HEK293 (cell line): ENCODE measurements around the gene CCDC178.

ENCODE experiments used
- CTCF ChIP-seq: fragments of 450-650 bp; formaldehyde crosslinking; IDR thresholded peaks from 2 replicates; pipeline ENCODE4 v1.5.1; 2016; ENCODE audit warnings: missing biosample characterization, missing genetic modification characterization
- ZNF341 ChIP-seq: fragments of 450-650 bp; formaldehyde crosslinking; IDR thresholded peaks from 2 replicates; pipeline ENCODE4; 2016; ENCODE audit warnings: low read depth, missing biosample characterization, missing genetic modification characterization
- ZNF76 ChIP-seq: fragments of 450-650 bp; formaldehyde crosslinking; IDR thresholded peaks from 2 replicates; pipeline ENCODE4; 2016; ENCODE audit warnings: low read depth, missing biosample characterization, missing genetic modification characterization, borderline replicate concordance
- ZNF768 ChIP-seq: fragments of 450-650 bp; formaldehyde crosslinking; IDR thresholded peaks from 2 replicates; pipeline ENCODE4 v1.5.1; 2018; ENCODE audit warnings: missing biosample characterization, mild to moderate bottlenecking, missing genetic modification characterization
- ZNF776 ChIP-seq: fragments of 450-650 bp; formaldehyde crosslinking; IDR thresholded peaks from 2 replicates; pipeline ENCODE4 v1.5.0; 2017; ENCODE audit warnings: missing biosample characterization, missing genetic modification characterization, borderline replicate concordance
- ZNF785 ChIP-seq: fragments of 450-650 bp; formaldehyde crosslinking; IDR thresholded peaks from 2 replicates; pipeline ENCODE4 v1.5.1; 2016; ENCODE audit warnings: missing biosample characterization, missing genetic modification characterization
- TF ChIP-seq, protein P1 (sequence below): fragments of 450-650 bp; formaldehyde crosslinking; IDR thresholded peaks from 2 replicates; pipeline ENCODE4 v1.5.1; 2016; ENCODE audit warnings: missing biosample characterization, missing genetic modification characterization, low read depth

- no peak for TF ChIP-seq CTCF (tag by site-specific recombination)
- TF ChIP-seq ZNF768 (tag by site-specific recombination) = no peak
- TF ChIP-seq ZNF76 (tag by site-specific recombination) = no peak
- TF ChIP-seq ZNF341 (tag by site-specific recombination) = no peak
- TF ChIP-seq ZNF785 (tag by site-specific recombination) = no peak
- TF ChIP-seq, protein P1, sequence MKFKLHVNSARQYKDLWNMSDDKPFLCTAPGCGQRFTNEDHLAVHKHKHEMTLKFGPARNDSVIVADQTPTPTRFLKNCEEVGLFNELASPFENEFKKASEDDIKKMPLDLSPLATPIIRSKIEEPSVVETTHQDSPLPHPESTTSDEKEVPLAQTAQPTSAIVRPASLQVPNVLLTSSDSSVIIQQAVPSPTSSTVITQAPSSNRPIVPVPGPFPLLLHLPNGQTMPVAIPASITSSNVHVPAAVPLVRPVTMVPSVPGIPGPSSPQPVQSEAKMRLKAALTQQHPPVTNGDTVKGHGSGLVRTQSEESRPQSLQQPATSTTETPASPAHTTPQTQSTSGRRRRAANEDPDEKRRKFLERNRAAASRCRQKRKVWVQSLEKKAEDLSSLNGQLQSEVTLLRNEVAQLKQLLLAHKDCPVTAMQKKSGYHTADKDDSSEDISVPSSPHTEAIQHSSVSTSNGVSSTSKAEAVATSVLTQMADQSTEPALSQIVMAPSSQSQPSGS (tag by site-specific recombination) = no peak
- no peak for TF ChIP-seq ZNF776 (tag by site-specific recombination)
Measured at GRCh38 chr18:33034212-33034611, 406.3 kb downstream of the CCDC178 start.
